Neutrophil (primary cell): ENCODE results near the gene SEMA3A.
"Not testable (repeated sequence)": the region's sequence is repeated elsewhere in the genome, so short reads cannot be mapped to it uniquely, and the experiment has no call there.

Experiments used
- H3K27ac ChIP-seq: fragments of 200-600 bp; sonication (generic); 2 replicates; pipeline ENCODE4 v1.5.1; 2016; ENCODE audit warnings: mild to moderate bottlenecking, moderate library complexity
- H3K27me3 ChIP-seq: fragments of 200-600 bp; sonication (generic); 2 replicates; pipeline ENCODE4 v1.6.0; 2016; ENCODE audit warnings: mild to moderate bottlenecking
- H3K36me3 ChIP-seq: fragments of 200-600 bp; sonication (generic); 2 replicates; pipeline ENCODE4 v1.5.1; 2017
- H3K4me1 ChIP-seq, 2 experiments: fragments of 200-600 bp in 1 of 2; sonication (generic) in 1 of 2; 1 replicate in 1 of 2; 2 replicates in 1 of 2; pipeline versions ENCODE4 v1.5.1 to v1.6.1; 2013 to 2016; ENCODE audit warnings: low read depth in 1 of 2, low read length in 1 of 2, mild to moderate bottlenecking in 1 of 2, moderate library complexity in 1 of 2; ENCODE audit not compliant: control insufficient read depth in 1 of 2, insufficient read depth in 1 of 2
- H3K4me3 ChIP-seq, 2 experiments: fragments of 200-600 bp in 1 of 2; sonication (generic) in 1 of 2; 1 replicate in 1 of 2; 2 replicates in 1 of 2; pipeline ENCODE4 v1.5.1; 2013 to 2016; ENCODE audit warnings: low read depth in 1 of 2, low read length in 1 of 2, mild to moderate bottlenecking in 1 of 2, moderate library complexity in 1 of 2
- H3K9me3 ChIP-seq: fragments of 200-600 bp; sonication (generic); 2 replicates; pipeline ENCODE4 v1.5.1; 2016
- TF ChIP-seq, protein P1 (sequence below): fragments of 200-600 bp; sonication (generic); IDR thresholded peaks from 2 replicates; pipeline ENCODE4 v1.5.1; 2016; ENCODE audit warnings: antibody characterized with exemption

The SEMA3A gene

GRCh38 chr7:84194484-84195271 lies at the start of gene SEMA3A:
Gene SEMA3A, minus strand, starts transcription at chr7:84194789. Its CDS starts 203 bp downstream, at chr7:84194586.
- Histone ChIP-seq H3K27me3 (peaks cover 29% of the 10 kb centered on the region), H3K36me3 (no peaks in the 10 kb centered on the region), H3K4me1 (peaks cover 0 to 3% of the 10 kb centered on the region in 2 experiments), H3K9me3 (no peaks in the 10 kb centered on the region), H3K27ac (no peak within 1 kb of the TSS), H3K4me3 (peak within 1 kb of the TSS in 1 of 2 experiments; percentile 17)
- TF ChIP-seq, protein P1, sequence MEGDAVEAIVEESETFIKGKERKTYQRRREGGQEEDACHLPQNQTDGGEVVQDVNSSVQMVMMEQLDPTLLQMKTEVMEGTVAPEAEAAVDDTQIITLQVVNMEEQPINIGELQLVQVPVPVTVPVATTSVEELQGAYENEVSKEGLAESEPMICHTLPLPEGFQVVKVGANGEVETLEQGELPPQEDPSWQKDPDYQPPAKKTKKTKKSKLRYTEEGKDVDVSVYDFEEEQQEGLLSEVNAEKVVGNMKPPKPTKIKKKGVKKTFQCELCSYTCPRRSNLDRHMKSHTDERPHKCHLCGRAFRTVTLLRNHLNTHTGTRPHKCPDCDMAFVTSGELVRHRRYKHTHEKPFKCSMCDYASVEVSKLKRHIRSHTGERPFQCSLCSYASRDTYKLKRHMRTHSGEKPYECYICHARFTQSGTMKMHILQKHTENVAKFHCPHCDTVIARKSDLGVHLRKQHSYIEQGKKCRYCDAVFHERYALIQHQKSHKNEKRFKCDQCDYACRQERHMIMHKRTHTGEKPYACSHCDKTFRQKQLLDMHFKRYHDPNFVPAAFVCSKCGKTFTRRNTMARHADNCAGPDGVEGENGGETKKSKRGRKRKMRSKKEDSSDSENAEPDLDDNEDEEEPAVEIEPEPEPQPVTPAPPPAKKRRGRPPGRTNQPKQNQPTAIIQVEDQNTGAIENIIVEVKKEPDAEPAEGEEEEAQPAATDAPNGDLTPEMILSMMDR: no peak

- H3K4me3 ChIP-seq, H3K27ac ChIP-seq: not testable (repeated sequence)
Observed at GRCh38 chr7:84243037-84243436, 48.4 kb upstream of the SEMA3A start.

DNA sequence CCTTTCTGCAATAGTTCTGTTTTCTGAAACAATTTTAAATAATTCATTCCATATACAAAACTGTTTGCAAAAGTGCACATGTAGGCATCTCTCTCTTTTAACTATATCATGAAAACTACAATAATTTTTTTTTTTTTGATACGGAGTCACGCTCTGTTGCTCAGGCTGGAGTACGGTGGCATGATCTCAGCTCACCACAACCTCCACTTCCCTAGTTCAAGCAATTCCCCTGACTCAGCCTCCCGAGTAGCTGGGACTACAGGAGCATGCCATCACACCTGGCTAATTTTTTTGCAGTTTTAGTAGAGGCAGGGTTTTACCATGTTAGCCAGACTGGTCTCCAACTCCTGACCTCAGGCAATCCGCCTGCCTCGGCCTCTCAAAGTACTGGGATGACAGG lies 44.0 kb upstream of the SEMA3A start:
- TF ChIP-seq, protein P1: no peak
- no peaks in the 10 kb centered on the region for H3K4me1 ChIP-seq
- H3K27ac ChIP-seq: no peak overlapping the region

More at GRCh38 chr7:84243037-84243436, 48.4 kb upstream of the SEMA3A start:
- H3K9me3 ChIP-seq, H3K27me3 ChIP-seq, H3K4me1 ChIP-seq, H3K36me3 ChIP-seq: not testable (repeated sequence)

GRCh38 chr7:84237533-84238173 lies 43.1 kb upstream of the SEMA3A start:
- no peaks in the 10 kb centered on the region for H3K4me1 ChIP-seq
- no peak overlapping the region for H3K4me3 ChIP-seq
- no peak overlapping the region for H3K27ac ChIP-seq
- no peaks in the 10 kb centered on the region for H3K27me3 ChIP-seq
- TF ChIP-seq, protein P1: no peak
- no peaks in the 10 kb centered on the region for H3K9me3 ChIP-seq
- H3K36me3 ChIP-seq: no peaks in the 10 kb centered on the region

More for the DNA sequence above, 44.0 kb upstream of the SEMA3A start:
- no peak overlapping the region for H3K4me3 ChIP-seq
- no peaks in the 10 kb centered on the region for H3K27me3 ChIP-seq
- no peaks in the 10 kb centered on the region for H3K36me3 ChIP-seq
- H3K9me3 ChIP-seq: no peaks in the 10 kb centered on the region

- Histone ChIP-seq H3K36me3 (no peaks in the 10 kb centered on the region), H3K4me1 (no peaks in the 10 kb centered on the region), H3K9me3 (no peaks in the 10 kb centered on the region), H3K4me3 (no peak overlapping the region), H3K27me3 (no peaks in the 10 kb centered on the region), H3K27ac (no peak overlapping the region)
- TF ChIP-seq, protein P1: no peak
Observed at GRCh38 chr7:84236398-84236797, 41.8 kb upstream of the SEMA3A start.

GRCh38 chr7:84232646-84233045 lies 38.1 kb upstream of the SEMA3A start:
- no peaks in the 10 kb centered on the region for H3K4me1 ChIP-seq
- H3K36me3 ChIP-seq: no peaks in the 10 kb centered on the region
- TF ChIP-seq, protein P1: no peak
- H3K27ac ChIP-seq: no peak overlapping the region
- no peak overlapping the region for H3K4me3 ChIP-seq
- no peaks in the 10 kb centered on the region for H3K27me3 ChIP-seq
- H3K9me3 ChIP-seq: no peaks in the 10 kb centered on the region
